ENCODE measurements around the gene OR10J4.

DNA sequence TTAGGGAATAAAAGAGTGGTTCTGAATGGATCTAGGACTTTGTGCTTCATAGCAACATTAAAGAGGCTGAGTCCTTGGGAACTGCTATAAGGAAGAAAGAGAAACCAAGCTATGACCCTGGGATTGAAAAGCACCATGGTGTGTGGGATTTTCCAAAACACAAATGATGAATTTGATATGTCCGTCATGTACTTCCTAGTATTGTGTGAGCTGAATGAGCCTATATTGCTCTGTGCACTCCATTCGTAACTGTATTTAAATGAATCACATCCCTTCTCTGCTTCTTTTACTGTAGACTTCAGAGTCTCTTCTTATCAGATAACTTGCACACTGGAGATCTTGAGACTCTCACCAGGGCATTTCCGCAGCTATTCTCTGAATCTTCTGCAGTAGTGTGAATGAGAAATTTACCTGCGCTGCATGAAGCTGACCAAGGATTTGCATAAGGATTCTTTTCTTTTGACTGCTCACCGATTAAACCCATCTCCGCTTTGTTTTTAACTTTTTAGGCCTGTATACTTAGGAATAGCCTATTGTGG, 23.1 kb upstream of the OR10J4 start:
- TF ChIP-seq CTCF (IDR thresholded peaks at IDR 0.05) (no peak), POLR2AphosphoS5 (IDR thresholded peaks at IDR 0.05) (no peak), POLR2A (IDR thresholded peaks at IDR 0.05) (no peak), EP300 (IDR thresholded peaks at IDR 0.05; ENCODE audit: low read depth) (no peak)
